Left renal pelvis (tissue), 4 donors: ENCODE results near the gene STMND1. TPM values are rescaled to one million over a fixed set of nuclear protein-coding genes. Genes with fewer than 3 reads are reported as not detected.

ENCODE experiments used
- DNase-seq, 4 donors: peaks; one replicate each; pipeline ENCODE4 v3.0.0-alpha.2; 2013; ENCODE audit warnings: low read depth in 4 of 4, low spot score in 3 of 4
- polyA plus RNA-seq, 4 donors: library from polyadenylated mRNA; unstranded; fragments of 120-200 nt; gene quantifications; one replicate each; pipeline ENCODE4 v1.2.1, GENCODE V29; 2013; ENCODE audit not compliant: insufficient read length in 4 of 4

Gene STMND1
- polyA plus RNA-seq, 4 donors = 0.14 to 0.57 (median 0.28) TPM

- DNase-seq = no peak
These were observed 5.2 kb upstream of the STMND1 start for GRCh38 chr6:17096652-17097051.

- no peak for DNase-seq
These were observed 3.9 kb upstream of the STMND1 start for GRCh38 chr6:17097982-17098381.

GRCh38 chr6:17098538-17098937 is 3.3 kb upstream of the STMND1 start:
- no peak for DNase-seq

GRCh38 chr6:17099401-17100059 is 2.3 kb upstream of the STMND1 start:
- DNase-seq = no peak

GRCh38 chr6:17100806-17101205 is 1.0 kb upstream of the STMND1 start:
- DNase-seq = no peak

GRCh38 chr6:17102258-17102870 is 514 bp downstream of the STMND1 start:
- DNase-seq = no peak

- DNase-seq = no peak
These were observed 1.9 kb downstream of the STMND1 start for GRCh38 chr6:17103715-17104114.

GRCh38 chr6:17107863-17108262 is 6.0 kb downstream of the STMND1 start:
- no peak for DNase-seq

- DNase-seq = no peak
These were observed 13.6 kb downstream of the STMND1 start for GRCh38 chr6:17115251-17116116.

- no peak for DNase-seq
These were observed 14.2 kb downstream of the STMND1 start for GRCh38 chr6:17116117-17116440.

- DNase-seq = no peak
These were observed 18.2 kb downstream of the STMND1 start for GRCh38 chr6:17120019-17120418.

GRCh38 chr6:17125407-17125806 is 23.6 kb downstream of the STMND1 start:
- no peak for DNase-seq

- DNase-seq = no peak
These were observed 28.9 kb downstream of the STMND1 start for GRCh38 chr6:17130786-17131185.

GRCh38 chr6:17132967-17133366 is 31.1 kb downstream of the STMND1 start:
- no peak for DNase-seq

GRCh38 chr6:17138033-17138432 is 36.2 kb downstream of the STMND1 start:
- DNase-seq = no peak

- no peak for DNase-seq
These were observed 42.2 kb downstream of the STMND1 start for GRCh38 chr6:17144016-17144415.

- no peak for DNase-seq
These were observed 47.7 kb downstream of the STMND1 start for GRCh38 chr6:17149571-17149970.

GRCh38 chr6:17150096-17150495 is 48.2 kb downstream of the STMND1 start:
- no peak for DNase-seq

GRCh38 chr6:17151888-17152287 is 50.0 kb downstream of the STMND1 start:
- no peak for DNase-seq

GRCh38 chr6:17152703-17153102 is 50.9 kb downstream of the STMND1 start:
- no peak for DNase-seq

- peak; percentile 48 to 73 (median 60) for DNase-seq
These were observed 54.5 kb downstream of the STMND1 start for GRCh38 chr6:17156112-17156921.
